Activated naive CD8-positive, alpha-beta T cell treated with anti-CD3 and anti-CD28 coated beads, Interleukin-2, amount 50 U/mL, for 16 hours (primary cell): ENCODE data around the gene SUPT3H.
"Not testable (repeated sequence)": the region's sequence is repeated elsewhere in the genome, so short reads cannot be mapped to it uniquely, and the experiment has no call there.

ENCODE experiments used
- DNase-seq: peaks from one replicate; pipeline ENCODE4 v3.0.0-alpha.2; 2020; ENCODE audit warnings: low read depth, low spot score

Gene SUPT3H

DNA sequence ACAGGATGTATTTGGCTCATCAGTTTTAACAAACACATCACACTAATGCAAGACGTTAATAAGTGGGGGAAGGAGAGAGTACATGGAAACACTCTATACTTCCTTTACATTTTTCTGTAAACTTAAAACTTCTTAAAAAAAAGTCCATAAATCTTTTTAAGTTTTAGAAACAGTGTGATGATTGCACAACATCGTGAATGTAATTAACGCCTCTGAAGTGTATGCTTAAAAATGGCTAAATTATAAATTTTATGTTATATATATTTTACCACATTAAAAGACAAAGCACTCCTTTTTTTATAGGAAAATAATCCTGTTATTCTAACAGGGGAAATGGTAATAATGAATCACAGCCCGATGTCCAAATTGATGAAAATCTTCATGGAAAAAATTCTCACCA, 193.7 kb downstream of the SUPT3H start:
- no peak for DNase-seq

GRCh38 chr6:45176373-45176772, 201.4 kb downstream of the SUPT3H start:
- DNase-seq, result not testable (repeated sequence)

- DNase-seq, result no peak
Measured at GRCh38 chr6:45175272-45175671, 202.5 kb downstream of the SUPT3H start.

GRCh38 chr6:45174045-45174444, 203.7 kb downstream of the SUPT3H start:
- DNase-seq, result no peak

- no peak for DNase-seq
Measured at GRCh38 chr6:45171380-45171779, 206.4 kb downstream of the SUPT3H start.

- DNase-seq, result no peak
Measured at GRCh38 chr6:45170309-45170708, 207.4 kb downstream of the SUPT3H start.

DNA sequence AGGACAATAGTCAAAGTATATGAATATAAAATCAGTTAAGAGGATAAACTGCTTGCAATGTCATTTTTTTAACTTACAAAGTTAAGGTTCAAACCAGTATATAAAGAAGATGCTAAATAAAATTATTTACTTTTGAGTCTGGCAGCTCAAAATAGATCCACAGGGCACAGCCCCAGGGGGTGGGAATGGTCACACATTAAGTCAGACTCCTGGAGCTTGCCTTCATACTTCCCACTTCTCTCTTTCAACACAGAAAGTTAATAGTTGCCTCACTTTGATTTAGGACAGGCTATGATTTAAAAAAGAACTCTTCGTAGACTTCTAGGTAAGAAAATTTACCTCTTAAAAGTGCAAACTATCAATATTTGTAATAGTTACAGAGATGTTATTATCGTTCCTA, 207.9 kb downstream of the SUPT3H start:
- no peak for DNase-seq

- peak; percentile 21 for DNase-seq
Measured at GRCh38 chr6:45163952-45164766, 213.6 kb downstream of the SUPT3H start.

GRCh38 chr6:45160305-45160704, 217.4 kb downstream of the SUPT3H start:
- no peak for DNase-seq

DNA sequence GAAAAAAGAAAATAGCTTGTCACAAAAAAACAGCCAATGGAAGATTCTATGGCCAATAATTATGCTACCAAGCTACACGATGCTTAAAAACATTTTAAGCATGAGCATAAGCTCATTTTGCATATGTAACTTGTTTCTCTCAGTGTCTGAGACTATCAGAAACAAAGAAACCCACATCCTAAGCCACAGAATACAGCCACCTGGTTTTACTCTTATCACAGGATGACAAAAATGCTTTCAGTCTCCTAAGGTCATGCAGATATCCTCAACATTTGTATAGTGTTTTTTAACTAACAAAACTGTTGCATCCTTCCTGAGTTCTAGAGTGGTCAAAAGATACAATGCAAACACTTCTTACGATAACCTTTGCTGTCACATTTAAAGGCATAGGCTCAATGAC, 221.7 kb downstream of the SUPT3H start:
- DNase-seq, result no peak

DNA sequence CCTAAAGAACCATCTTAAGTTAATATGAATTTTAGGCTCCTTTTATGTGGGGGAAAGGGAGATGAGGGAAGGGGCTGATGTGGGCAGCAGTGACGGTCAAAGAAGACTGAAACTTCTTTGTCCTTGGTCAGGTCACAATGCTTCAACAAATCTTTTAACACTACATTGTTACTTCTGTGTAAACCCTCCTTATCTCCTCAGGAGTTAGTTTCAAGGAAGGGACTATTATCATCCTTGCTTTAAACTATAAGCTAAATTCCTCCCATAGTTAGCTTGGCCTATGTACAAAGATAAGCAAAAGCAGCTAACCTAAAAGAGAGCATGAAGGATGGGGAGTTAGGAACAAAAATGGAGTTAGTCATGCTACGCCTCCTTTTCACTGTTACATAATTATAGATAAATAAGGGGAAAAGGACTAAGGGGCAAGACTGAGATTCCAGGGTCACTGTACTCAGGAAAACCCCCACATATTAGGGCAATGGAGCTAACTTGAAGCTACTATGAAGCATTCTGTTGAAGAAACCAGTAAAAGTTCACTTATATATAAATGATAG, 222.3 kb downstream of the SUPT3H start:
- DNase-seq, result no peak

DNA sequence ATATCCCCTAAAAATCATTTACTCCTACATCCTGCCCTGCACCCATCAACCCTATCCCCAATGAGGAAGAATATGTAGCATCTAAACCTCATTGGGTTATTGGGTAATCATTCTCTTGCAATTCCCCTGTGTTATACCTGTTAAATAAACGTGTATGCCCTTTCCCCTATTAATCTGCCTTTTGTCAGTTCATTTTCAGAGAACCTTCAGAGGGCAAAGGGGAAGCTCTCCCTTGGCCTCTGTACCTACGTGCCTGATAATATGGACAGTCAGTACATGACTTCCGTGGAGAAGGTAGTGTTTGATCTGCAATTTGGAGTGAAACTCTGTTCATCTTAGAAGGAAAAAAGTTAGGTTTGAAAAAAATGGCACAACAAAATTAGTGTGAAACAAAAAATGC, 223.1 kb downstream of the SUPT3H start:
- no peak for DNase-seq

- no peak for DNase-seq
Measured at GRCh38 chr6:45148711-45149341, 228.9 kb downstream of the SUPT3H start.

- no peak for DNase-seq
Measured at GRCh38 chr6:45148278-45148677, 229.5 kb downstream of the SUPT3H start.

- DNase-seq, result not testable (repeated sequence)
Measured at GRCh38 chr6:45145658-45146057, 232.1 kb downstream of the SUPT3H start.

GRCh38 chr6:45138765-45139164, 239.0 kb downstream of the SUPT3H start:
- DNase-seq, result no peak

GRCh38 chr6:45136495-45136894, 241.2 kb downstream of the SUPT3H start:
- no peak for DNase-seq

GRCh38 chr6:45132658-45133294, 245.0 kb downstream of the SUPT3H start:
- DNase-seq, result no peak

DNA sequence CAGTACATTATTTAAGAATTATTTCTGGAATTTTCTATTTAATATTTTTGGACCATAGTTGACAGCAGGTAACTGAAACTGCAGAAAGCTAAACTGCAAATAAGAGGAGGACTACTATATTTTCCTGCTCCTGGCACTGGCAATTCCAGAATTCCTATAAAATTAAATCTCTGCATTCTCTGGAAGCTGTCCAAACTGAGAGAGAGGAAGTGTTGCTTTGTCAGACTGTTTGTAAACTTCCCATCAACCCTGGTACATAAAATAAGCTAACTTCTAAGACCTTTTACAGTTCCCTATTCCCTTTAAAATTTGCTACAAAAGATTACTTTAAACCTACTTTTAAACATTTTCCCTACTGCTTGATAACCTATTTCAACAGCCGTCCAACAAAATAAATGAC, 245.7 kb downstream of the SUPT3H start:
- no peak for DNase-seq

DNA sequence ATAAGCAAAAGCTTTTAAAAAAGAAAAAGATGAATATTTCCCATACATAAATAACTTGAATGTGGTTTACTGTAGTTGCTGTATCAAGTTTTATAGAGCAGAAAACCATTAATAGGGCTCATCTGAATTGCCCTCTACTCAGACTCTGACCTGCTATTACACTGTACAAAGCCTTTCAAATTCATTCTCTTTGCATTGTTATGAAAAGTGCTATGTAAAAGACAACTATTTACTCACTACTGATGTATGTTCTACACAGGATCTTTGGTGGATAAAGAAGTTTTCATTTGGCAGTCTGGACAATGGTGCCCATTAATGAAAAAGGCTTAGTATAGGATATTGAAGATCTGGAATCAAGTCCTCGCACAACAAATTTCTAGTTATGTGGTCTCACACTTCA, 248.7 kb downstream of the SUPT3H start:
- no peak for DNase-seq

DNA sequence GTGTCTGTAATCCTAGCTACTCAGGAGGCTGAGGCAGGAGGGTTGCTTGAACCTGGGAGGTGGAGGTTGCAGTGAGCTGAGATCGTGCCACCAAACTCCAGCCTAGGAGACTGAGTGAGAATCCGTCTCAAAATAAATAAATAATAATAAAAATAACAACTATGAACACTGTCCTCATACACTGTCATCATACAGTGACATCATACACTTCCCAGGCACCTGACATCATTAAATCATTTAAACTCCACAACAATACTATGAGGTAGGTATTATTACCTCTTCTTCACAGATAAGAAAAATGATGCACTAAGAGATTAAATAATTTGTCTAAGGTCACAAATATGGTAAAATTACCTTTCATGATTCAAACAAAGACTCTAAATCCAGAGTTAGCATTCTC, 250.5 kb downstream of the SUPT3H start:
- no peak for DNase-seq

- DNase-seq, result no peak
Measured at GRCh38 chr6:45126033-45126432, 251.7 kb downstream of the SUPT3H start.

DNA sequence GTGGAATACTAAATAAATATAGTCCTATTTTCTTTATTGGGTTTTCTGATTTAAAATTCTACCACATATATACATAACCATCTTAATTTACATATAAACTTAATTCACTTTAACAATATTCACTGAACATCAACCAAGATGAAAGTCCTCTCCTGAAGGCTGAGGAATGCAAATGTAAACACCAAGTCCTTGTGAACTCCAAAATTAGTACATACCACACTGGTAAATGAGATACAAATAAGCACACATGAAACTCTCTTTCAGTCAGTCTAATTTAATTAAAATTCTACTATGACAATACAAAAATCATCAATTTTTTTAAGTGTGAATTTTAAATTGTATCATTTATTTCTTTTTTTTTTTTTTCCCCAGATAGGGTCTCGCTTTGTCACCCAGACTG, 254.7 kb downstream of the SUPT3H start:
- no peak for DNase-seq
